PC-3 (cell line): ENCODE results near the gene CBARP. TPM values are rescaled to one million over a fixed set of nuclear protein-coding genes. Genes with fewer than 3 reads are reported as not detected.

Experiments used
- ATAC-seq: fragments of 200-7000 bp; cut with Tn5 transposase; 2 replicates; pipeline ENCODE4 v1.9.1; 2020; ENCODE audit warnings: mild to moderate bottlenecking, moderate library complexity
- BruUV-seq: library from RNA; stranded (reverse); fragments of 400-500 nt; replicated peaks from 2 replicates; lab custom pipeline; 2021; lab: Mats Ljungman, UMichigan
- CTCF ChIA-PET: fragments of 300-600 bp; sonication (Branson Sonifier 250); formaldehyde crosslinking; loops from one replicate; lab custom pipeline; 2022; ENCODE audit warnings: antibody characterized with exemption; lab: Charles Lee
- POLR2A ChIA-PET: fragments of 300-600 bp; sonication (Branson Sonifier 250); formaldehyde crosslinking; loops from one replicate; lab custom pipeline; 2022; ENCODE audit warnings: antibody characterized with exemption; ENCODE audit not compliant: unreplicated experiment; lab: Charles Lee
- DNase-seq: peaks from one replicate; pipeline ENCODE4 v3.0.0-alpha.2; 2015
- H2AFZ ChIP-seq: fragments of 300-600 bp; sonication (generic); 2 replicates; pipeline ENCODE4 v1.6.0; 2016; ENCODE audit warnings: antibody characterized with exemption, low read length
- H3F3A ChIP-seq: fragments of 300-600 bp; sonication (generic); one replicate; pipeline ENCODE4 v1.6.0; 2017; ENCODE audit warnings: antibody characterized with exemption, low read length, control low read depth, mild to moderate bottlenecking; ENCODE audit not compliant: unreplicated experiment
- H3K27ac ChIP-seq: fragments of 300-600 bp; sonication (generic); 2 replicates; pipeline ENCODE4 v1.5.1; 2016; ENCODE audit warnings: mild to moderate bottlenecking, low read length
- H3K27me3 ChIP-seq: fragments of 300-600 bp; sonication (generic); 2 replicates; pipeline ENCODE4 v1.6.1; 2016; ENCODE audit warnings: low read length, mixed read lengths
- H3K36me3 ChIP-seq: fragments of 300-600 bp; sonication (generic); 2 replicates; pipeline ENCODE4 v1.6.1; 2016; ENCODE audit warnings: low read depth, mixed run types, low read length, mixed read lengths
- H3K4me1 ChIP-seq: fragments of 300-600 bp; sonication (generic); 2 replicates; pipeline ENCODE4 v1.5.1; 2016; ENCODE audit warnings: low read length; ENCODE audit not compliant: insufficient read depth
- H3K4me2 ChIP-seq: fragments of 300-600 bp; sonication (generic); 2 replicates; pipeline ENCODE4 v1.6.0; 2016; ENCODE audit warnings: low read length
- H3K4me3 ChIP-seq: fragments of 300-600 bp; sonication (generic); 2 replicates; pipeline ENCODE4 v1.5.1; 2016; ENCODE audit warnings: mild to moderate bottlenecking, low read length, mixed read lengths
- H3K79me2 ChIP-seq: fragments of 300-600 bp; sonication (generic); 2 replicates; pipeline ENCODE4 v1.6.1; 2017; ENCODE audit warnings: low read length, mixed read lengths
- H3K9ac ChIP-seq: fragments of 300-600 bp; sonication (generic); 2 replicates; pipeline ENCODE4 v1.6.0; 2016; ENCODE audit warnings: mild to moderate bottlenecking, low read length
- H3K9me2 ChIP-seq: fragments of 300-600 bp; sonication (generic); replicated peaks from 2 replicates; pipeline ENCODE4 v1.6.1; 2016; ENCODE audit warnings: mixed run types, low read length, mixed read lengths
- H3K9me3 ChIP-seq: fragments of 300-600 bp; sonication (generic); 2 replicates; pipeline ENCODE4 v1.6.1; 2016; ENCODE audit warnings: low read length, mixed read lengths
- H4K20me1 ChIP-seq: fragments of 300-600 bp; sonication (generic); 2 replicates; pipeline ENCODE4 v1.6.1; 2016; ENCODE audit warnings: low read length, mixed read lengths
- CTCF ChIP-seq: fragments of 300-600 bp; sonication (generic); conservative IDR thresholded peaks from 2 replicates; pipeline ENCODE4 v1.5.1; 2017; ENCODE audit warnings: antibody characterized with exemption, low read depth, mild to moderate bottlenecking, low read length
- EZH2 ChIP-seq: fragments of 300-600 bp; sonication (generic); IDR thresholded peaks from one replicate; pipeline ENCODE4 v1.6.1; 2017; ENCODE audit warnings: antibody characterized with exemption, mild to moderate bottlenecking, low read length; ENCODE audit not compliant: unreplicated experiment
- EZH2phosphoT487 ChIP-seq: fragments of 300-600 bp; sonication (generic); IDR thresholded peaks from 2 replicates; pipeline ENCODE4 v1.6.1; 2018; ENCODE audit warnings: mild to moderate bottlenecking, antibody characterized with exemption, low read length, borderline replicate concordance
- intact Hi-C: fragments of 100-400 bp; cut with micrococcal nuclease; formaldehyde crosslinking; loops from 2 replicates; pipeline ENCODE4 v1.9.0; 2023
- total RNA-seq: library from RNA; depleted of rRNA; stranded (reverse); fragments of >200 nt; gene quantifications from 2 replicates; pipeline ENCODE4 v1.2.3, GENCODE V29; 2014

The CBARP gene
- total RNA-seq, 1 experiment from 2014 or later = 3.3 TPM

GRCh38 chr19:1259206-1259875, 21.5 kb upstream of the CBARP start:
- DNase-seq (peak; percentile 38), ATAC-seq (peak; percentile 25)
- Histone ChIP-seq H4K20me1 (peaks cover 3% of the 10 kb centered on the region; the same call in 1 of the 2 replicates), H3K36me3 (peaks cover 26% of the 10 kb centered on the region), H3K4me1 (peaks cover 39% of the 10 kb centered on the region), H3K4me3 (no peak overlapping the region), H3F3A (peaks cover 14% of the 10 kb centered on the region), H3K9ac (peak overlapping the region; percentile 45; the same call in 1 of the 2 replicates), H3K4me2 (peak overlapping the region; percentile 39; the same call in 1 of the 2 replicates), H3K27me3 (no peaks in the 10 kb centered on the region), H3K9me2 (no peaks in the 10 kb centered on the region), H3K27ac (peak overlapping the region; percentile 82), H3K79me2 (peaks cover 28% of the 10 kb centered on the region), H2AFZ (no peak overlapping the region), H3K9me3 (no peaks in the 10 kb centered on the region)
- intact Hi-C loops = no loop called here
- CTCF ChIA-PET = no interaction called here
- POLR2A ChIA-PET = interaction anchor here (1.1 kb wide), 1 partner anchor 10 kb away, joined by 14 read pairs; the partner anchor contains the start of gene CIRBP
- BruUV-seq = TSS peak; percentile 55
- no peak for TF ChIP-seq EZH2
- no peak for TF ChIP-seq CTCF
- TF ChIP-seq EZH2phosphoT487 = no peak

GRCh38 chr19:1258707-1259205, 21.0 kb upstream of the CBARP start:
- intact Hi-C loops = no loop called here
- Histone ChIP-seq H3K27ac (peak overlapping the region; percentile 82), H3K79me2 (peaks cover 34% of the 10 kb centered on the region), H4K20me1 (peaks cover 3% of the 10 kb centered on the region; the same call in 1 of the 2 replicates), H3K4me3 (no peak overlapping the region), H3K4me2 (peak overlapping the region; percentile 39; the same call in 1 of the 2 replicates), H3K4me1 (peaks cover 42% of the 10 kb centered on the region), H3K9me2 (no peaks in the 10 kb centered on the region), H3K9me3 (no peaks in the 10 kb centered on the region), H3K9ac (no peak overlapping the region), H2AFZ (no peak overlapping the region), H3K27me3 (no peaks in the 10 kb centered on the region), H3K36me3 (peaks cover 29% of the 10 kb centered on the region), H3F3A (peaks cover 14% of the 10 kb centered on the region)
- TF ChIP-seq EZH2phosphoT487 (no peak), CTCF (no peak), EZH2 (no peak)
- no TSS peak for BruUV-seq
- POLR2A ChIA-PET = interaction anchor here (0.6 to 1.1 kb wide), 2 partner anchors 10 to 13 kb away, joined by 10 to 14 read pairs; partner anchors contain the start of gene CIRBP
- ATAC-seq (no peak), DNase-seq (no peak)
- CTCF ChIA-PET = no interaction called here

GRCh38 chr19:1258163-1258492, 20.3 kb upstream of the CBARP start:
- Histone ChIP-seq H3K9me2 (no peaks in the 10 kb centered on the region), H3K4me1 (peaks cover 47% of the 10 kb centered on the region), H3K36me3 (peaks cover 33% of the 10 kb centered on the region), H3F3A (peaks cover 14% of the 10 kb centered on the region), H2AFZ (no peak overlapping the region), H3K4me3 (no peak overlapping the region), H3K79me2 (peaks cover 41% of the 10 kb centered on the region), H3K27me3 (no peaks in the 10 kb centered on the region), H4K20me1 (peaks cover 3% of the 10 kb centered on the region; the same call in 1 of the 2 replicates), H3K4me2 (no peak overlapping the region), H3K27ac (no peak overlapping the region), H3K9ac (no peak overlapping the region), H3K9me3 (no peaks in the 10 kb centered on the region)
- no peak for DNase-seq
- ChIA-PET POLR2A (interaction anchor here (0.6 to 1.1 kb wide), 2 partner anchors 11 to 14 kb away, joined by 10 to 14 read pairs; partner anchors contain the start of gene CIRBP), CTCF (no interaction called here)
- TSS peak; percentile 15 for BruUV-seq
- intact Hi-C loops = no loop called here
- no peak for ATAC-seq
- TF ChIP-seq EZH2 = no peak
- TF ChIP-seq CTCF = no peak
- no peak for TF ChIP-seq EZH2phosphoT487
